ENCODE measurements around the gene RRP7A.
"Not testable (repeated sequence)": the region's sequence is repeated elsewhere in the genome, so short reads cannot be mapped to it uniquely, and the experiment has no call there.

RRP7A gene

GRCh38 chr22:42509548-42509947 is 10.0 kb downstream of the RRP7A start:
- no peak overlapping the region for H2AFZ ChIP-seq (ENCODE audit: low read depth, low read length, severe bottlenecking)
- no peaks in the 10 kb centered on the region for H4K20me1 ChIP-seq (ENCODE audit: low read depth, low read length)
- no peak overlapping the region for H3K4me2 ChIP-seq (ENCODE audit: low read depth, low read length, poor library complexity, severe bottlenecking)
- no peaks in the 10 kb centered on the region for H3K9me2 ChIP-seq (replicated peaks; ENCODE audit: insufficient read depth, low read length)
- H3K4me3 ChIP-seq (ENCODE audit: insufficient read depth, low read length, poor library complexity, severe bottlenecking) = no peak overlapping the region
- no peaks in the 10 kb centered on the region for H3K27me3 ChIP-seq (ENCODE audit: low read length)
- H3K79me2 ChIP-seq (ENCODE audit: insufficient read depth, low read length) = no peaks in the 10 kb centered on the region
- TF ChIP-seq CTCF (IDR thresholded peaks at IDR 0.05; ENCODE audit: insufficient read depth, low read length, poor library complexity, severe bottlenecking) (no peak), EZH2phosphoT487 (conservative IDR thresholded peaks at IDR 0.05; ENCODE audit: low read length) (no peak)
- H3F3A ChIP-seq (ENCODE audit: insufficient read depth) = peaks cover 25% of the 10 kb centered on the region; the same call in 1 of the 2 replicates
- H3K36me3 ChIP-seq (ENCODE audit: low read length) = no peaks in the 10 kb centered on the region
- no peak overlapping the region for H3K27ac ChIP-seq (ENCODE audit: low read depth, low read length)
- H3K9me3 ChIP-seq (ENCODE audit: insufficient read depth, low read length) = no peaks in the 10 kb centered on the region
- H3K9ac ChIP-seq (ENCODE audit: low read length) = no peak overlapping the region

- not testable (repeated sequence) for H3K79me2 ChIP-seq (ENCODE audit: insufficient read depth, low read length); H3K9me3 ChIP-seq (ENCODE audit: insufficient read depth, low read length); H3K27ac ChIP-seq (ENCODE audit: low read depth, low read length); H3K4me2 ChIP-seq (ENCODE audit: low read depth, low read length, poor library complexity, severe bottlenecking); H3K4me3 ChIP-seq (ENCODE audit: insufficient read depth, low read length, poor library complexity, severe bottlenecking); H3K9me2 ChIP-seq (replicated peaks; ENCODE audit: insufficient read depth, low read length); H3K27me3 ChIP-seq (ENCODE audit: low read length); H2AFZ ChIP-seq (ENCODE audit: low read depth, low read length, severe bottlenecking); H3K9ac ChIP-seq (ENCODE audit: low read length); H3K36me3 ChIP-seq (ENCODE audit: low read length); H4K20me1 ChIP-seq (ENCODE audit: low read depth, low read length)
- H3F3A ChIP-seq (ENCODE audit: insufficient read depth) = peaks cover 25% of the 10 kb centered on the region; the same call in 1 of the 2 replicates
These were observed 10.6 kb downstream of the RRP7A start for GRCh38 chr22:42508975-42509364.

GRCh38 chr22:42508327-42508974 is 11.1 kb downstream of the RRP7A start:
- H3K9me3 ChIP-seq (ENCODE audit: insufficient read depth, low read length); H3K27me3 ChIP-seq (ENCODE audit: low read length); H3K9me2 ChIP-seq (replicated peaks; ENCODE audit: insufficient read depth, low read length); H3K27ac ChIP-seq (ENCODE audit: low read depth, low read length); H3K9ac ChIP-seq (ENCODE audit: low read length); H3K4me2 ChIP-seq (ENCODE audit: low read depth, low read length, poor library complexity, severe bottlenecking); H4K20me1 ChIP-seq (ENCODE audit: low read depth, low read length); H3K36me3 ChIP-seq (ENCODE audit: low read length); H3K79me2 ChIP-seq (ENCODE audit: insufficient read depth, low read length); H2AFZ ChIP-seq (ENCODE audit: low read depth, low read length, severe bottlenecking); H3K4me3 ChIP-seq (ENCODE audit: insufficient read depth, low read length, poor library complexity, severe bottlenecking): not testable (repeated sequence)
- peaks cover 25% of the 10 kb centered on the region; the same call in 1 of the 2 replicates for H3F3A ChIP-seq (ENCODE audit: insufficient read depth)

GRCh38 chr22:42500836-42501179 is 18.8 kb downstream of the RRP7A start:
- no peaks in the 10 kb centered on the region for H3K9me3 ChIP-seq (ENCODE audit: insufficient read depth, low read length)
- no peaks in the 10 kb centered on the region for H3K27me3 ChIP-seq (ENCODE audit: low read length)
- no peak overlapping the region for H2AFZ ChIP-seq (ENCODE audit: low read depth, low read length, severe bottlenecking)
- H3K9ac ChIP-seq (ENCODE audit: low read length) = no peak overlapping the region
- no peaks in the 10 kb centered on the region for H3K36me3 ChIP-seq (ENCODE audit: low read length)
- H3K4me2 ChIP-seq (ENCODE audit: low read depth, low read length, poor library complexity, severe bottlenecking) = no peak overlapping the region
- H3K4me3 ChIP-seq (ENCODE audit: insufficient read depth, low read length, poor library complexity, severe bottlenecking) = no peak overlapping the region
- no peak for TF ChIP-seq CTCF (IDR thresholded peaks at IDR 0.05; ENCODE audit: insufficient read depth, low read length, poor library complexity, severe bottlenecking)
- no peak for TF ChIP-seq EZH2phosphoT487 (conservative IDR thresholded peaks at IDR 0.05; ENCODE audit: low read length)
- no peaks in the 10 kb centered on the region for H3K79me2 ChIP-seq (ENCODE audit: insufficient read depth, low read length)
- no peaks in the 10 kb centered on the region for H3K9me2 ChIP-seq (replicated peaks; ENCODE audit: insufficient read depth, low read length)
- H4K20me1 ChIP-seq (ENCODE audit: low read depth, low read length) = no peaks in the 10 kb centered on the region
- no peak overlapping the region for H3K27ac ChIP-seq (ENCODE audit: low read depth, low read length)
- no peaks in the 10 kb centered on the region; the same call in 1 of the 2 replicates for H3F3A ChIP-seq (ENCODE audit: insufficient read depth)

Measured in SU-DHL-6 (cell line).